Stimulated activated CD8-positive, alpha-beta memory T cell treated with anti-CD3 and anti-CD28 coated beads, Interleukin-4, amount 100 ng/mL, for 1 hour (primary cell): ENCODE measurements around the gene TRPM6.

ENCODE experiments used
- DNase-seq, 2 donors: peaks; one replicate each; pipeline ENCODE4 v3.0.0-alpha.2; 2020; ENCODE audit warnings: low read depth in 2 of 2, low spot score in 1 of 2

Gene TRPM6

GRCh38 chr9:74777136-74777879, 110.4 kb downstream of the TRPM6 start:
- peak; percentile 28 to 52 for DNase-seq

GRCh38 chr9:74775396-74775795, 112.3 kb downstream of the TRPM6 start:
- DNase-seq: no peak

GRCh38 chr9:74773886-74774479, 113.7 kb downstream of the TRPM6 start:
- DNase-seq: peak; percentile 25 to 43

GRCh38 chr9:74772121-74772520, 115.6 kb downstream of the TRPM6 start:
- no peak for DNase-seq

GRCh38 chr9:74771672-74772071, 116.0 kb downstream of the TRPM6 start:
- DNase-seq: no peak

- no peak for DNase-seq
These were observed 116.5 kb downstream of the TRPM6 start for GRCh38 chr9:74771262-74771585.

- no peak for DNase-seq
These were observed 117.0 kb downstream of the TRPM6 start for GRCh38 chr9:74770508-74771261.

- DNase-seq: no peak
These were observed 122.2 kb downstream of the TRPM6 start for GRCh38 chr9:74765481-74765971.

- no peak for DNase-seq
These were observed 124.8 kb downstream of the TRPM6 start for GRCh38 chr9:74762950-74763349.

- no peak for DNase-seq
These were observed 127.6 kb downstream of the TRPM6 start for GRCh38 chr9:74760031-74760700.

GRCh38 chr9:74755999-74756398, 131.7 kb downstream of the TRPM6 start:
- DNase-seq: no peak

- DNase-seq: no peak
These were observed 132.4 kb downstream of the TRPM6 start for GRCh38 chr9:74755355-74755754.

GRCh38 chr9:74753650-74754049, 134.1 kb downstream of the TRPM6 start:
- DNase-seq: no peak

- DNase-seq: no peak
These were observed 138.8 kb downstream of the TRPM6 start for GRCh38 chr9:74748966-74749365.

GRCh38 chr9:74742792-74743730, 144.7 kb downstream of the TRPM6 start:
- no peak for DNase-seq

- DNase-seq: no peak
These were observed 145.4 kb downstream of the TRPM6 start for GRCh38 chr9:74742191-74742790.

- no peak for DNase-seq
These were observed 151.1 kb downstream of the TRPM6 start for GRCh38 chr9:74736646-74737045.

- no peak for DNase-seq
These were observed 152.0 kb downstream of the TRPM6 start for GRCh38 chr9:74735761-74736160.

GRCh38 chr9:74729136-74729695, 158.5 kb downstream of the TRPM6 start:
- DNase-seq: no peak

GRCh38 chr9:74728176-74728575, 159.5 kb downstream of the TRPM6 start:
- no peak for DNase-seq
